OCI-LY3 (cell line): ENCODE data around the gene THRB.

Experiments
- CTCF ChIP-seq: fragments of 200-600, 300-600 bp; sonication (generic); IDR thresholded peaks from 2 replicates; pipeline ENCODE4 v1.5.1; 2014; ENCODE audit warnings: antibody characterized with exemption, low read length, low read depth
- EZH2phosphoT487 ChIP-seq: fragments of 200-600 bp; shearing (Covaris generic); IDR thresholded peaks from 2 replicates; pipeline ENCODE4 v1.6.1; 2018; ENCODE audit warnings: antibody characterized with exemption, mixed run types, low read depth

- no peak for TF ChIP-seq CTCF
- no peak for TF ChIP-seq EZH2phosphoT487
Measured at GRCh38 chr3:24401811-24402185, 92.9 kb downstream of the THRB start.
